Measurements from ENCODE around the gene GPBAR1. TPM values are rescaled to one million over a fixed set of nuclear protein-coding genes. Genes with fewer than 3 reads are reported as not detected.

Gene GPBAR1
- total and polyA plus RNA-seq, 2 donors (not counting 1 experiment from before 2014, with no cell fraction given), result 0.66 to 0.81 TPM

GRCh38 chr2:218263817-218264641 is 3.2 kb downstream of the GPBAR1 start:
- ChIA-PET POLR2A (no interaction called here), CTCF (no interaction called here)
- peaks cover 0 to 51% of the 10 kb centered on the region in 2 experiments for H3K36me3 ChIP-seq (replicated peaks in 1 of 2; ENCODE audit: control extremely low read depth in 1 of 2, control insufficient read depth in 1 of 2, extremely low read depth in 1 of 2, insufficient read depth in 2 of 2, low read length in 1 of 2)
- peak overlapping the region; percentile 13 for H3K27ac Mint-ChIP-seq
- peak overlapping the region; percentile 3 for H3K4me2 ChIP-seq (replicated peaks; ENCODE audit: low read depth, low read length, poor library complexity, severe bottlenecking)
- H3K4me1 Mint-ChIP-seq, result peaks cover 52% of the 10 kb centered on the region
- no peaks in the 10 kb centered on the region for H3K9me3 ChIP-seq (ENCODE audit: control extremely low read depth in 1 of 3, control insufficient read depth in 2 of 3, insufficient read depth in 1 of 3, low read length in 2 of 3)
- H3K27me3 Mint-ChIP-seq, result no peaks in the 10 kb centered on the region
- TF ChIP-seq EZH2 (IDR thresholded peaks at IDR 0.05; ENCODE audit: borderline replicate concordance, insufficient read depth, low read depth, low read length, poor library complexity, severe bottlenecking) (no peak), CTCF (IDR thresholded peaks at IDR 0.05) (no peak)
- no peak overlapping the region for H3K9ac ChIP-seq (ENCODE audit: low read length)
- no peak overlapping the region for H3K4me3 Mint-ChIP-seq
- ATAC-seq (ENCODE audit: low read depth) (peak; percentile 28), DNase-seq (no peak)
- intact Hi-C loops (cut with micrococcal nuclease), result no loop called here
- H3K79me2 ChIP-seq (ENCODE audit: control insufficient read depth, insufficient read depth, low read length), result peaks cover 32% of the 10 kb centered on the region
- no peak overlapping the region for H2AFZ ChIP-seq (ENCODE audit: insufficient read depth, low read depth, low read length, poor library complexity, severe bottlenecking)
- H3K27me3 ChIP-seq (replicated peaks in 1 of 4; ENCODE audit: control extremely low read depth in 1 of 4, control insufficient read depth in 3 of 4, insufficient read depth in 4 of 4, low read length in 3 of 4), result no peaks in the 10 kb centered on the region
- H3K27ac ChIP-seq (ENCODE audit: low read length in 2 of 2), result no peak overlapping the region
- H3K9me3 Mint-ChIP-seq (ENCODE audit: insufficient read depth), result no peaks in the 10 kb centered on the region
- H4K20me1 ChIP-seq (ENCODE audit: control insufficient read depth, insufficient read depth, low read length, poor library complexity, severe bottlenecking), result peaks cover 27% of the 10 kb centered on the region
- WGBS (ENCODE audit: insufficient coverage), result 90% methylated on average over 12 of the region's 17 CpGs
- H3K4me3 ChIP-seq (ENCODE audit: control extremely low read depth in 1 of 5, extremely low read depth in 1 of 5, insufficient read depth in 1 of 5, low read depth in 2 of 5, low read length in 4 of 5), result no peak overlapping the region
- H3K4me1 ChIP-seq (ENCODE audit: control insufficient read depth in 2 of 2, insufficient read depth in 2 of 2, low read length in 2 of 2), result peaks cover 29 to 49% of the 10 kb centered on the region in 2 donors
